B cell (primary cell): ENCODE data around the gene ZFHX2. TPM values are rescaled to one million over a fixed set of nuclear protein-coding genes. Genes with fewer than 3 reads are reported as not detected.
"Not testable (repeated sequence)": the region's sequence is repeated elsewhere in the genome, so short reads cannot be mapped to it uniquely, and the experiment has no call there.

Experiments used
- ATAC-seq: fragments of 200-7000 bp; cut with Tn5 transposase; one replicate; pipeline ENCODE4 v1.10.0; 2021; ENCODE audit warnings: low read depth, mild to moderate bottlenecking, moderate number of reproducible peaks, moderate library complexity
- CTCF ChIA-PET: fragments of 350-600 bp; sonication (Branson Sonifier 250); formaldehyde crosslinking; loops from one replicate; lab custom pipeline; 2021; ENCODE audit warnings: antibody characterized with exemption, inconsistent platforms; lab: Charles Lee
- POLR2A ChIA-PET: fragments of 350-600 bp; sonication (Branson Sonifier 250); formaldehyde crosslinking; loops from one replicate; lab custom pipeline; 2021; ENCODE audit warnings: antibody characterized with exemption; lab: Charles Lee
- DNase-seq: peaks from one replicate; pipeline ENCODE4 v3.0.0; 2013
- H2AFZ ChIP-seq: 2 replicates; pipeline ENCODE4 v1.6.1; 2012; ENCODE audit warnings: mild to moderate bottlenecking, low read depth, low read length; ENCODE audit not compliant: insufficient read depth, poor library complexity, severe bottlenecking
- H3K27ac ChIP-seq, 2 donors: 1 replicate in 1 of 2; 2 replicates in 1 of 2; pipeline ENCODE4 v1.5.1; 2012 to 2013; ENCODE audit warnings: low read length in 2 of 2, mild to moderate bottlenecking in 2 of 2, moderate library complexity in 1 of 2
- H3K27me3 ChIP-seq, 4 experiments: fragments of 200-600 bp in 1 of 4; sonication (generic) in 1 of 4; replicated peaks in 1 of 4; 1 replicate in 2 of 4; 2 replicates in 2 of 4; pipeline versions ENCODE4 v1.6.1 to v1.7.0; 2013 to 2016; ENCODE audit warnings: low read length in 3 of 4, mild to moderate bottlenecking in 2 of 4, mixed read lengths in 1 of 4, moderate library complexity in 1 of 4; ENCODE audit not compliant: insufficient read depth in 4 of 4, control insufficient read depth in 3 of 4; ENCODE audit errors: control extremely low read depth in 1 of 4
- H3K36me3 ChIP-seq, 2 experiments: replicated peaks in 1 of 2; 1 replicate in 1 of 2; 2 replicates in 1 of 2; pipeline versions ENCODE4 v1.6.1 to v1.7.1; 2013; ENCODE audit warnings: low read length in 1 of 2; ENCODE audit not compliant: insufficient read depth in 2 of 2, control insufficient read depth in 1 of 2; ENCODE audit errors: control extremely low read depth in 1 of 2, extremely low read depth in 1 of 2
- H3K4me1 ChIP-seq, 2 donors: fragments of 200-600 bp in 1 of 2; sonication (generic) in 1 of 2; 1 replicate in 1 of 2; 2 replicates in 1 of 2; pipeline versions ENCODE4 v1.5.1 to v1.6.1; 2013 to 2017; ENCODE audit warnings: low read length in 2 of 2; ENCODE audit not compliant: control insufficient read depth in 2 of 2, insufficient read depth in 2 of 2
- H3K4me2 ChIP-seq: replicated peaks from 2 replicates; pipeline ENCODE3; 2012; ENCODE audit warnings: mild to moderate bottlenecking, low read depth, low read length; ENCODE audit not compliant: poor library complexity, severe bottlenecking
- H3K4me3 ChIP-seq, 5 experiments: fragments of 200-600 bp in 1 of 5; sonication (generic) in 1 of 5; 1 replicate in 3 of 5; 2 replicates in 2 of 5; pipeline versions ENCODE4 v1.5.1 to v1.7.0; 2011 to 2016; ENCODE audit warnings: low read length in 4 of 5, mild to moderate bottlenecking in 4 of 5, low read depth in 2 of 5, control low read depth in 1 of 5, moderate library complexity in 1 of 5; ENCODE audit not compliant: insufficient read depth in 1 of 5; ENCODE audit errors: control extremely low read depth in 1 of 5, extremely low read depth in 1 of 5
- H3K79me2 ChIP-seq: fragments of 200-600 bp; sonication (generic); one replicate; pipeline ENCODE4 v1.6.0; 2016; ENCODE audit warnings: low read length; ENCODE audit not compliant: control insufficient read depth, insufficient read depth
- H3K9ac ChIP-seq: fragments of 200-600 bp; sonication (generic); 2 replicates; pipeline ENCODE4 v1.6.1; 2017; ENCODE audit warnings: mild to moderate bottlenecking, low read length, moderate library complexity
- H3K9me3 ChIP-seq, 3 donors: one replicate each; pipeline versions ENCODE4 v1.6.1 to v1.7.1; 2013; ENCODE audit warnings: low read length in 2 of 3; ENCODE audit not compliant: control insufficient read depth in 2 of 3, insufficient read depth in 1 of 3; ENCODE audit errors: control extremely low read depth in 1 of 3
- H4K20me1 ChIP-seq: 2 replicates; pipeline ENCODE4 v1.6.0; 2012; ENCODE audit warnings: mild to moderate bottlenecking, low read length; ENCODE audit not compliant: insufficient read depth, control insufficient read depth, poor library complexity, severe bottlenecking
- H3K27ac Mint-ChIP-seq: one replicate; pipeline ENCODE4 v1.8.0; 2021; ENCODE audit warnings: mixed read lengths
- H3K27me3 Mint-ChIP-seq: one replicate; pipeline ENCODE4 v1.8.0; 2021; ENCODE audit warnings: mixed read lengths
- H3K4me1 Mint-ChIP-seq: one replicate; pipeline ENCODE4 v1.8.0; 2021; ENCODE audit warnings: mixed read lengths
- H3K4me3 Mint-ChIP-seq: one replicate; pipeline ENCODE4 v1.8.0; 2021; ENCODE audit warnings: mixed read lengths
- H3K9me3 Mint-ChIP-seq: one replicate; pipeline ENCODE4 v1.8.0; 2022; ENCODE audit warnings: mixed read lengths; ENCODE audit not compliant: insufficient read depth
- CTCF ChIP-seq: fragments of 200-600 bp; IDR thresholded peaks from one replicate; pipeline ENCODE4 v1.8.0; 2022; ENCODE audit warnings: antibody characterized with exemption, mild to moderate bottlenecking
- EZH2 ChIP-seq: IDR thresholded peaks from 2 replicates; pipeline ENCODE4 v1.6.1; 2012; ENCODE audit warnings: borderline replicate concordance, low read depth, mild to moderate bottlenecking, moderate library complexity, low read length; ENCODE audit not compliant: insufficient read depth, poor library complexity, severe bottlenecking
- WGBS: methylation state at CpG from one replicate; pipeline ENCODE4 v1.1.5; 2013; ENCODE audit warnings: missing lambda C conversion rate; ENCODE audit not compliant: insufficient coverage; 5-methylcytosine and 5-hydroxymethylcytosine counted together
- intact Hi-C: fragments of 100-400 bp; cut with micrococcal nuclease; formaldehyde crosslinking; loops from one replicate; pipeline ENCODE4 v1.10.0; 2022
- polyA plus RNA-seq: library from polyadenylated mRNA; depleted of rRNA; stranded (reverse); fragments of >200 nt; gene quantifications from 2 replicates; pipeline ENCODE4 v1.2.3, GENCODE V29; 2012
- total RNA-seq, 2 donors: library from RNA; stranded (reverse); fragments of 120-200 nt in 1 of 2; gene quantifications; 1 replicate in 1 of 2; 2 replicates in 1 of 2; pipeline versions ENCODE4 v1.2.3 to v1.2.4, GENCODE V29; 2013 to 2022

The ZFHX2 gene
- total and polyA plus RNA-seq, 2 donors (not counting 1 experiment from before 2014, with no cell fraction given) = 0.21 to 2.5 TPM

DNA sequence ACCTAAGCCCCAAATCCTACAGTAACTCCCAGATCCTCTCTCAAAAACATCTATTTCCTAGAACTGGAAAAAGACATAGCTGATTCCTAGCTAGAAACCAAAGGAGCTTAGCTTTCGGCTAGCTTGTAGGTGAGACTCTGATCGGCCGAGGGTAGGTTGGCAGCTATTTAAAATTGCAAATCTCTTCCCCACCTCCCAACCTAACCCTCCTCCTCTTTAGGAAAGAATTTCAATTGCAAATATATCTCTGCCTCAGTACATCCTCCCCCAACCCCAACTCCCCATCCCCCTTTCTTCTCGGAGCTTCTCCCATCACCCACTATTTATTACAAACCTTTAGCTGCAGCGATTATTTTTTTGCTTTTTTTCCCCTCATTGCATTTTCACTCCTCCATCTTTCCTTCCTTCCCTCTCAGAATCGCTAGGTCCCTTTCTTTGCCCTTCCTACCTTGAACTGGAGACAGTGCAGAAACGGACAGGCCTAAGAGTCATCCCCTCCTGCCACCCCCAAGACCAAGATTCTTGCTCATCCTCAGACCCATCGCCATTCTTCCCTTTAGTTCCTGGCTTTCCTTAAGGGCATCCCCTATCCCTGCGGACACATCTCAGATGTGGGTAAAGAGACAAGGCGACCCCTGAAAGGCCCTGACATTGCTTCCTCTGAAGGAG is 13.4 kb downstream of the ZFHX2 start:
- H3K4me2 ChIP-seq = no peak overlapping the region
- H3K4me1 ChIP-seq = no peaks in the 10 kb centered on the region
- no peak overlapping the region for H2AFZ ChIP-seq
- no peak for DNase-seq
- H3K4me3 ChIP-seq = no peak overlapping the region
- no peak for TF ChIP-seq EZH2
- Mint-ChIP-seq H3K27ac (no peak overlapping the region), H3K27me3 (peaks cover 3% of the 10 kb centered on the region), H3K9me3 (no peaks in the 10 kb centered on the region), H3K4me1 (no peaks in the 10 kb centered on the region), H3K4me3 (no peak overlapping the region)
- intact Hi-C loops = no loop called here
- no peaks in the 10 kb centered on the region for H3K79me2 ChIP-seq
- POLR2A ChIA-PET = no interaction called here
- H4K20me1 ChIP-seq = no peaks in the 10 kb centered on the region
- H3K9ac ChIP-seq = no peak overlapping the region
- H3K36me3 ChIP-seq = no peaks in the 10 kb centered on the region
- no peak for ATAC-seq
- H3K9me3 ChIP-seq = no peaks in the 10 kb centered on the region
- CTCF ChIA-PET = interaction anchor here (0.5 to 7.7 kb wide), 7 partner anchors 9 to 59 kb away, joined by 3 to 80 read pairs (median 5); partner anchors contain the start of gene THTPA
- no peak overlapping the region for H3K27ac ChIP-seq
- peaks cover 0 to 5% (median 0%) of the 10 kb centered on the region in 4 experiments for H3K27me3 ChIP-seq
- 79% methylated on average over 5 of the region's 10 CpGs for WGBS

GRCh38 chr14:23537351-23538049 is 14.1 kb downstream of the ZFHX2 start:
- H3K4me3 ChIP-seq = no peak overlapping the region
- no peaks in the 10 kb centered on the region for H3K9me3 ChIP-seq
- no peak overlapping the region for H3K27ac Mint-ChIP-seq
- no peak for DNase-seq
- ChIA-PET POLR2A (no interaction called here), CTCF (interaction anchor here (0.5 to 7.7 kb wide), 7 partner anchors 12 to 416 kb away, joined by 3 to 80 read pairs (median 5); partner anchors contain the start of gene THTPA)
- no peak overlapping the region for H3K27ac ChIP-seq
- H3K4me3 Mint-ChIP-seq = no peak overlapping the region
- H3K4me2 ChIP-seq = no peak overlapping the region
- H3K27me3 ChIP-seq = peaks cover 0 to 5% (median 0%) of the 10 kb centered on the region in 4 experiments
- no peaks in the 10 kb centered on the region for H3K9me3 Mint-ChIP-seq
- H3K27me3 Mint-ChIP-seq = peaks cover 3% of the 10 kb centered on the region
- H3K36me3 ChIP-seq = no peaks in the 10 kb centered on the region
- H3K9ac ChIP-seq = no peak overlapping the region
- no peaks in the 10 kb centered on the region for H3K4me1 ChIP-seq
- WGBS = 52% methylated on average over 11 of the region's 13 CpGs
- intact Hi-C loops = no loop called here
- H4K20me1 ChIP-seq = no peaks in the 10 kb centered on the region
- H2AFZ ChIP-seq = no peak overlapping the region
- no peak for ATAC-seq
- TF ChIP-seq EZH2 (no peak), CTCF (no peak)
- H3K79me2 ChIP-seq = no peaks in the 10 kb centered on the region
- H3K4me1 Mint-ChIP-seq = no peaks in the 10 kb centered on the region

DNA sequence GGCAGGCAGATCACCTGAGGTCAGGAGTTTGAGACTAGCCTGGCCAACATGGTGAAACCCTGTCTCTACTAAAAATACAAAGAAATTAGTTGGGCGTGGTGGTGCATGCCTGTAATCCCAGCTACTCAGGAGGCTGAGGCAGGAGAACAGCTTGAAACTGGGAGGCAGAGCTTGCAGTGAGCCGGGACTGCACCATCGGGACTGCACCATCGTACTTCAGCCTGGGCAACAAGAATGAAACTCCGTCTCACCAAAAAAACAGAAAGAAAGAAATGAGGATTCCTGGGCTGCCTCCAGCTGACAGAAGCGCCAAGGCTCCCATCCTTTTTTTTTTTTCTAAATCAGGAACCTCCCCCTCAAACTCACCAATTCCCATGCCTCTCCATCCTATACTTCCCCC is 14.7 kb downstream of the ZFHX2 start:
- ATAC-seq, H3K27me3 ChIP-seq, DNase-seq, intact Hi-C loops, H3K4me2 ChIP-seq, H3K36me3 ChIP-seq, POLR2A ChIA-PET, H3K79me2 ChIP-seq, H4K20me1 ChIP-seq, H3K9ac ChIP-seq, H3K4me3 Mint-ChIP-seq, H3K27ac Mint-ChIP-seq, H3K4me1 Mint-ChIP-seq, H3K4me1 ChIP-seq, H2AFZ ChIP-seq, H3K27ac ChIP-seq, H3K27me3 Mint-ChIP-seq, H3K4me3 ChIP-seq, H3K9me3 ChIP-seq, H3K9me3 Mint-ChIP-seq: not testable (repeated sequence)
- 96% methylated on average over 6 of the region's 6 CpGs for WGBS
- CTCF ChIA-PET = interaction anchor here (0.8 to 7.7 kb wide), 3 partner anchors 24 to 415 kb away, joined by 3 to 80 read pairs (median 4); no protein-coding TSS in a partner anchor
